HG03378 (cell line): ENCODE measurements around the gene DNAJB13.
"Not testable (repeated sequence)": the region's sequence is repeated elsewhere in the genome, so short reads cannot be mapped to it uniquely, and the experiment has no call there.

Experiments
- ATAC-seq: cut with Tn5 transposase; IDR thresholded peaks from one replicate; pipeline ENCODE4 v1.9.1; 2021; ENCODE audit warnings: mild to moderate bottlenecking, moderate library complexity; ENCODE audit not compliant: unreplicated experiment

The DNAJB13 gene

DNA sequence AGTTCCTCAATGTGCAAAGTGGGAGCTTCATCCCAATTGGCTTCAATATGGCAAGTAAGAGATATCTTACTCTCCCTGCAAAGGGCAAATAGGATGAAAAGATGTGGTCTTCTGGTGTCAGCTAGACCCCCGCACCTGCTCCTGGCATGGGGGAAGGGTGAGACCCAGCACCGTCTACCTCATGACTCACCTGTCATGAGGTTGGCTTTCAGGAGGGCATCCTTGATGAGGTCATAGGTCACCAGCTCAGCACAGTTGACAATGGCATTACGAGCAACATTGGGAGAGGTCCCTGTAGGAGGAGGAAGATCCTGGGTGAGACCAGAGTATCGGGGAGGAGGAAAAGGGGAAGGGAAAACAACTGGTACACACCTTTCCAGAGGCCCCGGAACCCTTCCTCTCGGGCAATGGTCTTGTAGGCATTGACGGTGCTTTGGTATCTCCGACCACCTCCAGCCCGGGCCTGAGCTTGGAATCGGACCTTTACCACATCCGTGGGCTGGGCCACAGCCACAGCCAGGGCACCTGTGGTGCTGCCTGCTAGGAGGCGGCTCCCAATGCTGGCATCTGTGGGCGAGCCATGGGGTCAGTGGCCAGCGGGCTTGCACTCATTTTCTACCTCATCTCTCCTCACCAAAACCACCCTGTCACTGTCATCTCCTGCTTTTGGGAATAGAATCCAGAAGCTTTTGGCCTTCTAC, 25.8 kb downstream of the DNAJB13 start:
- no peak for ATAC-seq

DNA sequence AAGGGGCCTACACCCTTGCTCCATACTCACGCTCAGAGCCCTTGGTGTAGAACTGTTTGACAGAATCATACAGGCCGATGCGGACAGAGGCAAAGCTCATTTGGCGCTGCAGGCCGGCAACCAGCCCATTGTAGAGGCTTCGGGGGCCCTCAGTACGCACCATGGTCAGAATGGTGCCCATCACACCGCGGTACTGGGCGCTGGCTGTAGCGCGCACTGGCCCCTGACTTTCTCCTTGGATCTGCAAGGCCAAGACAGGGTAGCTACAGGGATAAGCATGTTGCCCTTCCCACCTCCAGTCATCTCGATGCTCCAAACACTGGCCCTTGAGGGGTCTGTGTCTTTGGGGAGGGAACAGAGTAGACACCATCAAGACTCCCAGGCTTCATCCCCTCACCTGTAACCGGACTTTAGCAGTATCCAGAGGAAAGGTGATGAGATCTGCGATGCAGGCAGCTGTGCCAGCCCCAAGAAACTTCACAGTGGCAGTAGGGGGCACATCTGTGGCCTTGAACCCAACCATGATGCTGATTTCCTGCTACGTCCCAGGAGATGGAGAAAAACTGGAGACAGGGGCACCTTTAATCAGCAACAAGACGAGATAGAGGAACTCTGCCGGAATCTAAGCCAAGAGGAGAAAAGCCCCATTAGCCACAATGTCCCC, 27.2 kb downstream of the DNAJB13 start:
- no peak for ATAC-seq

DNA sequence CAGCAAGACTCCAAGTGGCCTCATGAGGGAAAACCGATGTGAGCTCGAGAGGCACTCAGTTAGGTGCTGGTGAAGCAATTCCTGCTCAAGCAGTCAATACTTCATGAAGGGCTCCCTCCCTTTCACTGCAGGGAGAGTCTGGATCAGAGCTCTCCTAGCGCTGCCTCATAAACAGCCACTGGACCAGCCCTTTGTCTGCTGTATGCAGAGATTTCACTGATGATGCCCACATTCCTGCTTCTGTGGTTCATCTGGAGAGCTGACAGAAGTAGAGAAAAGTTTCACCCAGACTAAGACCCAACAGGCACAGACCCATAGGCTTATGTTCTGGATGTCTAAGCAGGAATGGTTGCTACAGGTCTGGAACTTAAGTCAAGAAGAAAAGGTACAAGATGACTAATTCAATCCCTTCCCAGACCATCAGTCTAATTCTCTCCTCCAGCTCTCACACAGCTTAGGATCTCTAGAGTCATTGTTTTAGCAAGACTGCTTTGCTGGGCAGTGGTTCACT, 27.8 kb downstream of the DNAJB13 start:
- no peak for ATAC-seq

DNA sequence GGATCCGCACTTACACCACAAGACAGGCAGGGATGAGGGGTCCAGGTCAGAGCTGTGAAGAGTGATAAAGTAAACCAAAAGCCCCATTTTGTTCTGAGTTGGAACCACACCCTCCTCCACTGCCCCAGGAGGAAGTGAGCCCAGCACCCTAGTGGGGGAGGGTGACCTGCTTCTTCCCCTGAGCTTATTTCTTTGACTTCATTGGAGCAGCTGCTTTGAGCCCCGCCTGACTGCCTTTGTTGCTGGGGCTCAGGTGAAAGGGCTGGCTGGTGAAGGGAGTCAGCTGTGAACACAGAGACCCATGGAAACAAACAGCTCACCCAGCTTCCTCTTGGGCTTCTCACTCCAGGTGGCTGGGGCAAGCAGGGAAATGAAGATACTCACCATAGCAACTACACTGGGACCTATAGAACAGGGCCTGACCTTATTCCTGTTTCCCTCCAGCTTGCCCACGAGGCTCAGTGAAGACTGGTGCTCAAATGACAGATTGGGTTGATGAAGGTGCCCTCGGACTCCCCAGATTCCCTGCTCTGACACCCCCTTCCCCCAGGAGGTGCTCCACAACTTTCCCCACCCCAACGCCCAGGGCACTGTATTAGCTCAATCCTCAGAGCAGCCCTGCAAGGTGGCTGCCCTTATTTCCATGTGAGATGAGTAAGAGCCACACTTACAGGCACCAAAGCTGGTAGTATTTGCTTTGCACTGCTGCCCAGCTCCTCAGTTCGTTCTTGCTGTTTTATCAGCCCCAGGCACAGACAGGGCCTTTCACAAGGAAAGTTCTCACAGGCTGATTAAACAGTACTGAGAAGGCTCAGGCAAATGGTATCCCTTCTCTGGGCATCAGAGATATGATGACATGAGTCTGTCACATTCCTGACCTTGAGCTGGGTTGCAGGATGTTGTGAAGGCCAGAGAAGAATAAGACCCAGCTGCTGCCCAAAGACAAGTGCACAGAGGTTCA, 29.5 kb downstream of the DNAJB13 start:
- ATAC-seq, result peak; percentile 44

DNA sequence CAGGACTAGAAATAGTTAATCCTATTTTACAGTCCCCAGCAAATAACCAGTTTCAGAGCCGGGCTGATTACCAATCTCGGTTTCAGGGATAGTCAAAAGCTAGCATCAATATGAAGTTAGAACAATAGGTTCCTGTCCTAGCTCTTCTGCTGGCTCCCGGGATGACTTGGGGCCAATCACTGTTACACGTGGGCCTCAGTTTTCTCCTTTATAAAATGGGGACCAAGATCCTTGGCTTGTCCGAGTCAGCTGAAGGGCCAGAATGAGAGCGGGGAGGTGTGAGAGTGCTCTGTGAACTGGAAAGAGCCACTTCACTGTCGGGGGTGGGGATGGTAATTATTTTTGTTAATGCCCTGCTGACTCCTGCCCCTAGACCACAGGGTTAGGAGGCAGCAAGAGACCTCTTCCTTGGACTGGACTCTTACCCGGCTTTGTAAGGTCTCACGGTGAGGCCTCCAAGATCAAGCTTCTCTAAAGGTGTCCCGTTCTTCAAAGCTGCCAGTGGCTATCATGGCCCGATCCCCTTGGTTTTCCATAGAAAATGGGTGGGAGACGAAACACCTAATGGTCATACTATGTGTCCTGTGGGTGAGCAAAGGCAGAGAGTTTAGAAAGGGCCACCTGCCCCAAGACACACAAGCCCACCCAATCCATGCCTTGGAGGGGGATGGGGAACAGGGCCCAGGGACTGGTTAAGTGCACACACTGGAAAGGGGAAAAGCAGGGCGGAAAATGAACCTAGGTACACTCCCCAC, 30.4 kb downstream of the DNAJB13 start:
- no peak for ATAC-seq

DNA sequence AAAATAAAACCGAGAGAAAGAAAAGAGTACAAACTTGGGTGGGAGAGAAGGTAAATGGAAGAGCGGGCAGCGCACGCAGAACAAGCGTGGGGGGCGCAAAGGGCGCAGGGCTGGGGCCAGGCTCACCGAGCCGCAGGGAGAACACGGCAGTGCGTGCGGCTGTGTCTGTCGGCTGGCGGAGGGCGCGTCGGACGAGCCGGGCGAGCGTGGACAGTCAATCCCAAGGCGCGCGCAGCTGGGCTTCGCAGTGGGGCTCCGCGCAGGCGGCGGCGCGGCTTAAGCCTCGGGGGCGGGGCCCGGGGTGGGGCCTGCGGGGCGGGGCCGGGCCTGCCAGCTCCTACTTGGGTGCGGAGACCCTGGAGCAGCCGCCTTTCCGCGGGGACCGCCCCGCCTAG, 31.8 kb downstream of the DNAJB13 start, which contains the start of gene UCP2:
Gene UCP2 (minus strand): TSS at position 249 of the 395 bp plus-strand sequence. CDS start 4,465 bp downstream, outside the sequence.
- ATAC-seq, result peak; percentile 32

DNA sequence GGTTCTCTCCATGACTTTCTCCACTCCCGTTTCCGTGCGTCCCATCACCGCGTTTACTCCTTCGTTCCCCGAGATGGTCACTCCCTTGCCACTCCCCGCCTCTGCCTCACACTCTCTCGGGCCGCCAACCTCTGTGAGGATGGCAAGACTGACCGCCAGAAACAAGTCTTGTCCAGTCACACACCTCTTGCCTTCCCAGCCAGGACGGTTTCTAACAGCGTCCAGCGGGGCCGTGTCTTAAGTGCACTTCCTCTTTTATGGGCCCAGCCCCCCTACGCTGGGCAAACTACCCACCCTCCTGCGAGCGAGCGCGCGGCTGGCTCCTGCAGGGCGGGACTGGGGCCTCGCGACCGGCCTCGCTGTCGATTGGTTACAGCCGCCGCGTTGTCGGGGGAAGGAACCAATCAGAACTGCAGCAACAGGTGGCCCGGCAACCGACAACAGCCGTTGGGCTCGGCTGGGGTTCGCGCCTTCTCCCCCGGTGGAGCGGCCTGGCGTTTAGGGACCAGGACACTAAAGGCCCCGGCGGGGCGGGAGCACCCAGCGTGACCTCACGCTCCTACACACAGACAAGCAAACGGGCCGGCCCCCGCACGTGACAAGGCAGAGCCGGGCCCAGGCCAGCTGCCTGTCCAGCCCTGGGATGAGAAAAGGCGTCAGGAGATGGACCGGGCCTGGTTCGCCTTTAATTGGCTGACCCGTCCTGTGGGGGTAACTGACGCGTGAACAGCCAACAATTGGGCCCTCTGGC, 32.3 kb downstream of the DNAJB13 start:
- ATAC-seq, result peak; percentile 51

DNA sequence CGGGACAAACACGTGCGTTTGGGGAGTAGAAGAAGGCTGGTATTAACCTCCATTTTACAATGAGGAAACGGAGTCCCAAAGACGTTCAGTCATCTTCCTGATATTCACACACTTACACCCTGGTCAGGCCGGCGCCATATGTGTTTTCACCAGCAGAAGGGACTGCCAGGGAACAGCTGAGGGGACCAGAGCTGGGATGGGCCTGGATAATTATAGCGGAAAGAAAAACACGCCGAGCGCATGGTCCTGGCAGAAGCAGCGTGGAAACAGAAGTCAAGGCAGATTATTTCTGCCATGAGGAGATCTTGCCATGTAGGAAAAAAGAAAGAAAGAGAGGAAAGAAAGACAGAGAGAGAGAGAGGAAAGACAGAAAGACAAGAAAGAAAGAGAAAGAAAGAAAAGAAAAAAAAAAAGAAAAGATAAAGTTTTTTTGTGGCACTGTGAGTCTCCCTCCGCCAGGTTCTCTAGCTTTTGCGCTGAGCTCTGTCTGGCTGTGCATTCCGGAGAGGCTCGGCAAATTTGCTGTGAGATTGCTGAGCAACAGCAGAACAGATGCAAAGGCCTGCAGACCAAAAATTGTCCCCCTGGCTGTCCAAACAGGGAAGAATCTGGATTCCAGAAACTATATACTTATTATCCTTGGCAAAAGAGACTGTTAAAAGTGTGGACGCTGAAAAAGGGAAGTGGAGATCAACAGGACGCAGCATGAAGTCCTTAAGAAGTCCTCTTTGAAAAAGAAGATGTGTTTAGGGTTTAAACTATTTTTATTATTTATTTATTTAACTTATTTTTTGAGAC, 33.1 kb downstream of the DNAJB13 start:
- ATAC-seq, result no peak

DNA sequence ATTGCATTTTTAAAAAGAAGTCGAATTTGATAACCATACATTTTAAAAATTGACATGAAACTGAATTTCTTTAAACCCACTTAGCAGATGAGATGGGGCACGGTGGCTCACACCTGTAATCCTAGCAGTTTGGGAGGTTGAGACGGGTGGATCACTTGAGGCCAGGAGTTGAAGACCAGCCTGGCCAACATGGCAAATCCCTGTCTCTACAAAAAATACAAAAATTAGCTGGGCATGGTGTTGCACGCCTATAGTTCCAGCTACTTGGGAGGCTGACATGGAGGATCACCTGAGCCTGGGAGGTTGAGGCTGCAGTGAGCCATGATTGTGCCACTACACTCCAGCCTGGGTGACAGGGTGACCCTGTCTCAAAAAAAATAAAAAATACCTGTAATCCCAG, 34.8 kb downstream of the DNAJB13 start:
- not testable (repeated sequence) for ATAC-seq

DNA sequence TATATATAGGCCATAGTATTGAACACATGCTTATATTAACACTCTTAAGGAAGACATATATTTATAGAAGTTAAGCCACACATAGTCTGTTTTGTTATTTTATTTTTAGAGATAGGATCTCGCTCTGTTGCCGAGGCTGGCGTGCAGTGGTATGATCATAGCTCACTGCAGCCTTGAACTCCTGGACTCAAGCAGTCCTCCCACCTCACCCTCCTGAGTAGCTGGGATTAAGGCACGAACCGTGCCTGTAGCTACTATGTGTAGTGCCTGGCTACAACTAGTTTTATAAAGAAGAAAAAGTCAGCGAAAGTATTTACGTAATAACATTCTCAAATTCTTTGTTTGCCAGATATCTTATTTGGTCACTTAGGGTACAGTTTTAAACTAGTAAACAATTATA, 37.4 kb downstream of the DNAJB13 start:
- no peak for ATAC-seq

DNA sequence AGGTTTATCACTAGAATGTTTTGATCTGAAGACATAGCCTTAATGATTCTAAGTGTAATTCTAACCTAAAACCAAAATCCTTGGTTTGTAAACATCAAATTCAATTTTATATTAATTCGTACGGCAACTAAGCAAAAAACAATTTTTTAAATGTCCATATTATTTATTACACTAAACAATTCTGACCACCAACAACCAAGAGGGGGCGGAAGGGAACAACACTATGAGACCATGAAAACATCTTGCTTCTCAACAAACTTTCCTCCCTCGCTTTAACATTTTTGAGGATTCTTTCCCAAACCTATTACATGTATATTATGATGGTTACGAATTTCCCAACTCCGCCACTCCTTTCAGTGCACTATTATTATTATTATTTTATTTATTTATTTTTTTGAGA, 38.3 kb downstream of the DNAJB13 start:
- ATAC-seq, result no peak

DNA sequence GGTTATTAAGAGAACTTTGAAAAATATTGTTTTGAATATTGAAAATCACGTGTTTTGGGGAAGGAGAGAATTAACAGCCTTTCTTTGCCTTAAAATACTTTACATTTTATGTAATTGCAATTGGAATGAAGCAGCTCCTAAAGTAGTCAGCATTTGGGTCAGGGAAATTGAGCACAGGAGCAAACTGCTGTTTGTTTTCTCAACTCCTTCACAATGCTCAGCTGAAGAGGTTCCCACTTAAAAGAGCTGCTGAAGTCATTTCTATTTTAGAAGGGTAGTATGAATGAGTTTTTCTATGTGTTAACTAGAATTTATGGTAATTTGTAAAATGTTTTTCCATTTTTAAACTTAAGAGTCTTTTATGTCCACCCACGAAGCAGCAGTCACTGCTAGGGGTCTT, 39.9 kb downstream of the DNAJB13 start:
- no peak for ATAC-seq

DNA sequence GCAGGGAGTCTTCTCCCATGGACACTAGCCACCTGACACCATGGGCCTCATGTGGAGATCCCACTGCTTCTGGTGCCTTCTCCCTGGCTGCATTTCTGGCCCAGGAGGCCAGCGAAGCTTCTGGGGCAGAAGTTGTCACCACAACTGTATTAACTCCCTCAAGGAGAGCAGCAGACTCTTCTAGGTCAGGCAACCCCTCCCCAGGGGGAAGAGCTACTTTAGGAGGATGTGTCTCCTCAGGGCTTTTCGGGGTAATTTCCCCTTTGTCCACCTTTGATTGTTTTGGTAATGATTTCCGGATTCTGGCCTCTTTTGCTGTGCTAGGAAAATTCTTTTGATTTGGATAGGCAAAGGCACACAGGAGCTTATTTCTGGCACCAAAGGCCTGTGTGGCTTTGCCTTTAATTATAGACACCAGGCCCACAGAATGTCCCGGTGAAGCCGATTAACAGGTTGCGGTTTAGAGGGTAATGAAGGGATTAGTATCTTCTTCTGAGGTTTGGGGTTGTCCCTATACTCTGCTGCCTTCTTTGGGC, 40.7 kb downstream of the DNAJB13 start:
- no peak for ATAC-seq

DNA sequence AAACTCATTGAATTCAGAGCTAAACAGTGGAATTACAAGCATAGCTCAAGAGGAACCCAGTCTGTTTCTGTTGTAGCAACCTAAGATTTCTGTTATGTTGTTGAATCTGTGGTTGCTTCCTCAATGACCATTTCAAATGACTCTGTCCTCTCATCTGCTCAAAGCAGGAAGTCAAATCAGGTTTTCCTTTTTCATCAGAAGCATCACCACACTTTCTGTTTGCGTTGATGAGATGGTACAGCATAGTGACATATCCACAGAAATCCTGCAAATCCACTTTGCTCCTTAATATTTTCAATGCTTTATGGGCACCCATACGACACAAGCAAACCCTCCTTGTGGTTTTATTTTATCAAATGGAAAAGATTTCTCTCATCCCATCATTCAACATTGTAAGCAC, 44.4 kb downstream of the DNAJB13 start:
- peak; percentile 43 for ATAC-seq

DNA sequence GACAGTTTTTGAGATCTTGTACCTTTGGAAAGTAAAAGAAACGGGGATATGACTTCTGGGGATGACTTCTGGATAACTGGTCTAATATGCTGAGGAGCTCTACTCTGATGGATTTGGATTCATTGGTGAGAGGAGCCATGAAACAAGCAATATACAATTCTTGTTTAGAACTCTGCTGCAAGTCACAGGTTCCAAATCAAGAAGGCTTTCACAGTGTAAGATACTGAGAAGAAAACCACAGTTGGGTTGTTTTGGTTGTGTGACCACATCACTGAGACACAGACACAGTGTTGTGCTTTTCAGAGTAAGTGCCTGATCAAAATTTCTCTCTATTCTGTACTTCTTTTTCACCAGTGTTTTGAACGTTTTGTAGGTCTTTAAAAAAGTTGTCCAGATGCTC, 44.9 kb downstream of the DNAJB13 start:
- ATAC-seq, result no peak

DNA sequence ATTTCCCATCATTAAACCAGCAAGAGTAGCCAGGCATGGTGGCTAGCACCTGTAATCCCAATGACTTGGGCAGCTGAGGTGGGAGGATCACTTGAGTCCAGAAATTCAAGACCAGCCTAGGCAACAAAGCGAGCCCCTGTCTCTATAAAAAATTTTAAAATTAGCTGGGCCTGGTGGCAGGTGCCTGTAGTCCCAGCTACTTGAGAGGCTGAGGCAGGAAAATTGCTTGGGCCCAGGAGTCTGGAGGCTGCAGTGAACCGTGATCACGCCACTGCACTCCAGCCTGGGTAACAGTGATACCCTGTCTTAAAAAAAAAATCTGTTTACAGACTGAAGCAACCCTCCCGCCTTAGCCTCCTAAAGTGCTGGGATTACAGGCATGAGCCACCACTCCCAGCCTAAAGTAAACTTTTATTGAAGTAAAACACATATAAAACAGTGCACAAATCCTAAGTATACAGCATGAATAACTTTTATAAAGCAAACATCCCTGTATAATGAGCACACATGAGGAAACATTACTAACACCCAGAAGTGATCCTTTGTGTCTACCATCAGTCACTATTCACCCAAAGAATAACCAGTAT, 45.4 kb downstream of the DNAJB13 start:
- ATAC-seq, result no peak

DNA sequence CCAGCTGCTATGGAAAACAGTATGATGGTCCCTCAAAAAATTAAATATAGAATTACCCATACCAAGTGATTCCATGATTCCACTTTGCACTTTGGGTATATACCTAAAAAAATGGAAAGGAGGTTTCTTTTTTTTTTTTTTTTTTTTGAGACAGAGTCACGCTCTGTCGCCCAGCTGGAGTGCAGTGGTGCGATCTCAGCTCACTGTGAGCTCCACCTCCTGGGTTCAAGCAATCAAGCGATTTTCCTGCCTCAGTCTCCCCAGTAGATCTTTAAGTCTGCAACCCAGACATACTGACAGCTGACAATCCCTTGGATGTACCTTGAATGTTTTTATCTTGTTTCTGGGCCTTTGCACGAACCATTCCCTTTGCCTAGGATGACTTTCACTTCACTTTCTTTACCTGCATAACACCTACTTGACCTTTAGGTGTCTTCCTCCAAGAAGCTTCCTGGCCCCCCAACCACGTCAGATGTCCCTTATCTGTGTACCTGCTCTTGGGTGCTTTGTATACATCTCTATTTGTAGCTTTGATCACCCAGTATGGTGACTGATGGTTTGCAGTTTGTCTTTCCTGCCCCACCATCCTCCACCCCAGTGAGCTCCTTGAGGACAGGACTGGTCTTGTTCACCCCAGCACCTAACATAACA, 46.4 kb downstream of the DNAJB13 start:
- ATAC-seq, result no peak
